HG02885 (cell line): ENCODE data around the gene ZNF101.
"Not testable (repeated sequence)": the region's sequence is repeated elsewhere in the genome, so short reads cannot be mapped to it uniquely, and the experiment has no call there.

Experiments
- ATAC-seq: cut with Tn5 transposase; IDR thresholded peaks from one replicate; pipeline ENCODE4 v1.9.1; 2021; ENCODE audit warnings: mild to moderate bottlenecking; ENCODE audit not compliant: unreplicated experiment, poor library complexity

The ZNF101 gene

GRCh38 chr19:19659646-19660245, 8.9 kb upstream of the ZNF101 start:
- ATAC-seq: no peak

GRCh38 chr19:19661141-19661674, 7.4 kb upstream of the ZNF101 start:
- no peak for ATAC-seq

- ATAC-seq: peak; percentile 43
These were observed 6.9 kb upstream of the ZNF101 start for GRCh38 chr19:19661675-19662251.

- ATAC-seq: no peak
These were observed 6.3 kb upstream of the ZNF101 start for GRCh38 chr19:19662344-19662743.

GRCh38 chr19:19662871-19663255, 5.8 kb upstream of the ZNF101 start:
- ATAC-seq: no peak

- peak; percentile 76 for ATAC-seq
These were observed 5.2 kb upstream of the ZNF101 start, which contains the start of gene ATP13A1 for GRCh38 chr19:19663256-19664120. Gene ATP13A1, minus strand, starts transcription at chr19:19663676. Its CDS starts 10 bp downstream, at chr19:19663666.

- ATAC-seq: not testable (repeated sequence)
These were observed 3.2 kb upstream of the ZNF101 start for GRCh38 chr19:19665420-19665948.

GRCh38 chr19:19670070-19670551, 1.5 kb downstream of the ZNF101 start:
- no peak for ATAC-seq

- no peak for ATAC-seq
These were observed 4.2 kb downstream of the ZNF101 start for GRCh38 chr19:19672816-19673215.

- no peak for ATAC-seq
These were observed 5.7 kb downstream of the ZNF101 start for GRCh38 chr19:19674315-19674714.

GRCh38 chr19:19677579-19677978, 8.9 kb downstream of the ZNF101 start:
- no peak for ATAC-seq

- ATAC-seq: no peak
These were observed 10.8 kb downstream of the ZNF101 start for GRCh38 chr19:19679176-19680073.

- ATAC-seq: not testable (repeated sequence)
These were observed 17.5 kb downstream of the ZNF101 start for GRCh38 chr19:19686119-19686518.

- no peak for ATAC-seq
These were observed 17.9 kb downstream of the ZNF101 start for GRCh38 chr19:19686580-19686979.

- no peak for ATAC-seq
These were observed 18.5 kb downstream of the ZNF101 start for GRCh38 chr19:19687090-19687489.

GRCh38 chr19:19689023-19689422, 20.4 kb downstream of the ZNF101 start:
- not testable (repeated sequence) for ATAC-seq

GRCh38 chr19:19691683-19692082, 23.0 kb downstream of the ZNF101 start:
- no peak for ATAC-seq

GRCh38 chr19:19696386-19696785, 27.7 kb downstream of the ZNF101 start:
- no peak for ATAC-seq

GRCh38 chr19:19697589-19697988, 28.9 kb downstream of the ZNF101 start:
- no peak for ATAC-seq

- ATAC-seq: not testable (repeated sequence)
These were observed 31.9 kb downstream of the ZNF101 start for GRCh38 chr19:19700493-19700892.
